PC-3 (cell line): ENCODE measurements around the gene NKX2-4.
"Not testable (repeated sequence)": the region's sequence is repeated elsewhere in the genome, so short reads cannot be mapped to it uniquely, and the experiment has no call there.

Experiments
- EZH2 ChIP-seq: fragments of 300-600 bp; sonication (generic); IDR thresholded peaks from one replicate; pipeline ENCODE4 v1.6.1; 2017; ENCODE audit warnings: antibody characterized with exemption, mild to moderate bottlenecking, low read length; ENCODE audit not compliant: unreplicated experiment
- EZH2phosphoT487 ChIP-seq: fragments of 300-600 bp; sonication (generic); IDR thresholded peaks from 2 replicates; pipeline ENCODE4 v1.6.1; 2018; ENCODE audit warnings: mild to moderate bottlenecking, antibody characterized with exemption, low read length, borderline replicate concordance
- TF ChIP-seq, protein P1 (sequence below): fragments of 300-600 bp; sonication (generic); conservative IDR thresholded peaks from 2 replicates; pipeline ENCODE4 v1.5.1; 2017; ENCODE audit warnings: antibody characterized with exemption, low read depth, mild to moderate bottlenecking, low read length

DNA sequence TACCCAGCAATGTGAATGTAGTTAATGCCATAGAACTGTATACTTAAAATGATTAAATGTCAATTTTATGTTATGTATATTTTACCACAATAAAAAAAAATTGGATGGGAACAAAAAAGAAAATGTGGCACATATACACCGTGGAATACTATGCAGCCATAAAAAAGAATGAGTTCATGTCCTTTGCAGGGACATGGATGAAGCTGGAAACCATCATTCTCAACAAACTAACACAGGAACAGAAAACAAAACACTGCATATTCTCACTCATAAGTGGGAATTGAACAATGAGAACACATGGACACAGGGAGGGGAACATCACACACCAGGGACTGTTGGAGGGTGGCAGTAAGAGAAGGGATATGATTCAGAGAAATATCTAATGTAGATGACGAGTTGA, 21.8 kb upstream of the NKX2-4 start:
- TF ChIP-seq, protein P1, sequence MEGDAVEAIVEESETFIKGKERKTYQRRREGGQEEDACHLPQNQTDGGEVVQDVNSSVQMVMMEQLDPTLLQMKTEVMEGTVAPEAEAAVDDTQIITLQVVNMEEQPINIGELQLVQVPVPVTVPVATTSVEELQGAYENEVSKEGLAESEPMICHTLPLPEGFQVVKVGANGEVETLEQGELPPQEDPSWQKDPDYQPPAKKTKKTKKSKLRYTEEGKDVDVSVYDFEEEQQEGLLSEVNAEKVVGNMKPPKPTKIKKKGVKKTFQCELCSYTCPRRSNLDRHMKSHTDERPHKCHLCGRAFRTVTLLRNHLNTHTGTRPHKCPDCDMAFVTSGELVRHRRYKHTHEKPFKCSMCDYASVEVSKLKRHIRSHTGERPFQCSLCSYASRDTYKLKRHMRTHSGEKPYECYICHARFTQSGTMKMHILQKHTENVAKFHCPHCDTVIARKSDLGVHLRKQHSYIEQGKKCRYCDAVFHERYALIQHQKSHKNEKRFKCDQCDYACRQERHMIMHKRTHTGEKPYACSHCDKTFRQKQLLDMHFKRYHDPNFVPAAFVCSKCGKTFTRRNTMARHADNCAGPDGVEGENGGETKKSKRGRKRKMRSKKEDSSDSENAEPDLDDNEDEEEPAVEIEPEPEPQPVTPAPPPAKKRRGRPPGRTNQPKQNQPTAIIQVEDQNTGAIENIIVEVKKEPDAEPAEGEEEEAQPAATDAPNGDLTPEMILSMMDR = not testable (repeated sequence)
- not testable (repeated sequence) for TF ChIP-seq EZH2, EZH2phosphoT487
